CD14-positive monocyte (primary cell): ENCODE measurements around the gene U2SURP. TPM values are rescaled to one million over a fixed set of nuclear protein-coding genes. Genes with fewer than 3 reads are reported as not detected.

Source experiments
- DNase-seq, 3 donors: peaks; one replicate each; pipeline ENCODE4 v3.0.0-alpha.2; 2011 to 2022
- H2AFZ ChIP-seq: 2 replicates; pipeline ENCODE4 v1.6.0; 2012; ENCODE audit warnings: mild to moderate bottlenecking, low read depth, low read length, inconsistent platforms; ENCODE audit not compliant: insufficient read depth, poor library complexity, severe bottlenecking
- H3K27ac ChIP-seq, 2 donors: 1 replicate in 1 of 2; 2 replicates in 1 of 2; pipeline ENCODE4 v1.5.1; 2012 to 2013; ENCODE audit warnings: low read length in 2 of 2, control low read depth in 1 of 2, inconsistent platforms in 1 of 2, low read depth in 1 of 2, mild to moderate bottlenecking in 1 of 2
- H3K27me3 ChIP-seq, 2 donors: one replicate each; pipeline versions ENCODE4 v1.6.0 to v1.6.1; 2011 to 2013; ENCODE audit warnings: low read length in 2 of 2; ENCODE audit not compliant: control insufficient read depth in 2 of 2, insufficient read depth in 2 of 2
- H3K36me3 ChIP-seq, 2 donors: replicated peaks in 1 of 2; 1 replicate in 1 of 2; 2 replicates in 1 of 2; pipeline versions ENCODE4 v1.5.1 to v1.6.1; 2012 to 2013; ENCODE audit warnings: low read length in 2 of 2, control low read depth in 1 of 2, inconsistent platforms in 1 of 2, mild to moderate bottlenecking in 1 of 2; ENCODE audit not compliant: insufficient read depth in 2 of 2, control insufficient read depth in 1 of 2
- H3K4me1 ChIP-seq, 2 donors: 1 replicate in 1 of 2; 2 replicates in 1 of 2; pipeline versions ENCODE4 v1.5.1 to v1.6.1; 2012 to 2013; ENCODE audit warnings: low read length in 2 of 2, control low read depth in 1 of 2, inconsistent platforms in 1 of 2, mild to moderate bottlenecking in 1 of 2, moderate library complexity in 1 of 2; ENCODE audit not compliant: insufficient read depth in 2 of 2, control insufficient read depth in 1 of 2
- H3K4me2 ChIP-seq: replicated peaks from 2 replicates; pipeline ENCODE3; 2012; ENCODE audit warnings: low read length, moderate library complexity, mild to moderate bottlenecking; ENCODE audit not compliant: poor library complexity, severe bottlenecking; ENCODE audit errors: extremely low read depth
- H3K4me3 ChIP-seq, 3 experiments: fragments of 200-600 bp in 1 of 3; sonication (generic) in 1 of 3; replicated peaks in 1 of 3; 1 replicate in 2 of 3; 2 replicates in 1 of 3; pipeline ENCODE4 v1.5.1; 2011 to 2013; ENCODE audit warnings: low read length in 3 of 3, mild to moderate bottlenecking in 3 of 3, control low read depth in 2 of 3, low read depth in 2 of 3, inconsistent platforms in 1 of 3, moderate library complexity in 1 of 3
- H3K79me2 ChIP-seq: 2 replicates; pipeline ENCODE4 v1.6.0; 2012; ENCODE audit warnings: mild to moderate bottlenecking, control low read depth, inconsistent platforms, low read length, moderate library complexity; ENCODE audit not compliant: insufficient read depth
- H3K9ac ChIP-seq: 2 replicates; pipeline ENCODE4 v1.6.0; 2017; ENCODE audit warnings: low read length, mild to moderate bottlenecking; ENCODE audit not compliant: insufficient read depth, poor library complexity, severe bottlenecking
- H3K9me3 ChIP-seq, 2 donors: replicated peaks in 1 of 2; 1 replicate in 1 of 2; 2 replicates in 1 of 2; pipeline versions ENCODE4 v1.5.1 to v1.6.1; 2012 to 2013; ENCODE audit warnings: low read length in 2 of 2, control low read depth in 1 of 2; ENCODE audit not compliant: control insufficient read depth in 1 of 2, insufficient read depth in 1 of 2
- H4K20me1 ChIP-seq: 2 replicates; pipeline ENCODE4 v1.6.0; 2012; ENCODE audit warnings: mild to moderate bottlenecking, low read length, control low read depth, moderate library complexity; ENCODE audit not compliant: insufficient read depth
- H3K27ac Mint-ChIP-seq, 7 donors: one replicate each; pipeline ENCODE4 v1.8.0; 2020; ENCODE audit warnings: mild to moderate bottlenecking in 7 of 7, mixed read lengths in 7 of 7, moderate library complexity in 6 of 7, inconsistent platforms in 2 of 7
- H3K27me3 Mint-ChIP-seq, 3 donors: one replicate each; pipeline ENCODE4 v1.8.0; 2021 to 2022; ENCODE audit warnings: low read depth in 3 of 3, mild to moderate bottlenecking in 3 of 3, mixed read lengths in 3 of 3, moderate library complexity in 3 of 3, inconsistent platforms in 1 of 3
- H3K36me3 Mint-ChIP-seq, 2 donors: one replicate each; pipeline ENCODE4 v1.8.0; 2020; ENCODE audit warnings: mixed read lengths in 2 of 2, inconsistent platforms in 1 of 2, mild to moderate bottlenecking in 1 of 2
- H3K4me1 Mint-ChIP-seq: one replicate; pipeline ENCODE4 v1.8.0; 2020; ENCODE audit warnings: mild to moderate bottlenecking, mixed read lengths
- H3K4me3 Mint-ChIP-seq, 2 donors: one replicate each; pipeline ENCODE4 v1.8.0; 2020; ENCODE audit warnings: mild to moderate bottlenecking in 2 of 2, mixed read lengths in 2 of 2, moderate library complexity in 1 of 2
- H3K9me3 Mint-ChIP-seq, 7 donors: one replicate each; pipeline ENCODE4 v1.8.0; 2020 to 2022; ENCODE audit warnings: mixed read lengths in 7 of 7, mild to moderate bottlenecking in 6 of 7, moderate library complexity in 6 of 7, inconsistent platforms in 2 of 7
- CTCF ChIP-seq: fragments of 200-600 bp; IDR thresholded peaks from one replicate; pipeline ENCODE4 v1.8.0; 2022; ENCODE audit warnings: antibody characterized with exemption, mild to moderate bottlenecking
- WGBS: methylation state at CpG from one replicate; pipeline ENCODE4 v1.1.5; 2013; ENCODE audit warnings: missing lambda C conversion rate; ENCODE audit not compliant: insufficient coverage; 5-methylcytosine and 5-hydroxymethylcytosine counted together
- intact Hi-C, 2 donors: fragments of 100-400 bp; cut with micrococcal nuclease; formaldehyde crosslinking; loops; one replicate each; pipeline versions ENCODE4 v1.15.0 to v1.15.1; 2023
- polyA plus RNA-seq, 3 donors: library from polyadenylated mRNA; depleted of rRNA in 1 of 3; unstranded in 2 of 3; stranded (reverse) in 1 of 3; fragments of 300-500 nt in 2 of 3; fragments of >200 nt in 1 of 3; fragmentation: Illumina TruSeq in 2 of 3; gene quantifications; 1 replicate in 2 of 3; 2 replicates in 1 of 3; pipeline ENCODE4 v1.2.3, GENCODE V29; 2012 to 2021

U2SURP gene
- polyA plus RNA-seq, 3 donors, result 21.1 to 70.4 (median 51.4) TPM

- no peak overlapping the region for H3K27ac Mint-ChIP-seq
- no peak for DNase-seq
- H3K9me3 ChIP-seq, result no peaks in the 10 kb centered on the region
- H3K36me3 Mint-ChIP-seq, result peaks cover 48 to 67% of the 10 kb centered on the region in 2 donors
- peaks cover 48 to 83% of the 10 kb centered on the region in 2 donors for H3K36me3 ChIP-seq
- no peak for TF ChIP-seq CTCF
- H3K4me2 ChIP-seq, result no peak overlapping the region
- no peak overlapping the region for H3K27ac ChIP-seq
- H3K4me1 ChIP-seq, result no peaks in the 10 kb centered on the region
- peaks cover 38% of the 10 kb centered on the region for H4K20me1 ChIP-seq
- H3K27me3 Mint-ChIP-seq, result no peaks in the 10 kb centered on the region
- peaks cover 0 to 2% (median 0%) of the 10 kb centered on the region in 7 donors for H3K9me3 Mint-ChIP-seq
- H2AFZ ChIP-seq, result no peak overlapping the region
- H3K4me3 ChIP-seq, result no peak overlapping the region
- no peak overlapping the region for H3K4me3 Mint-ChIP-seq
- no peak overlapping the region for H3K9ac ChIP-seq
- intact Hi-C loops, result no loop called here
- H3K79me2 ChIP-seq, result peaks cover 55% of the 10 kb centered on the region
- H3K4me1 Mint-ChIP-seq, result peaks cover 7% of the 10 kb centered on the region
- H3K27me3 ChIP-seq, result no peaks in the 10 kb centered on the region
Observed at GRCh38 chr3:143014921-143015320, 13.6 kb downstream of the U2SURP start.

DNA sequence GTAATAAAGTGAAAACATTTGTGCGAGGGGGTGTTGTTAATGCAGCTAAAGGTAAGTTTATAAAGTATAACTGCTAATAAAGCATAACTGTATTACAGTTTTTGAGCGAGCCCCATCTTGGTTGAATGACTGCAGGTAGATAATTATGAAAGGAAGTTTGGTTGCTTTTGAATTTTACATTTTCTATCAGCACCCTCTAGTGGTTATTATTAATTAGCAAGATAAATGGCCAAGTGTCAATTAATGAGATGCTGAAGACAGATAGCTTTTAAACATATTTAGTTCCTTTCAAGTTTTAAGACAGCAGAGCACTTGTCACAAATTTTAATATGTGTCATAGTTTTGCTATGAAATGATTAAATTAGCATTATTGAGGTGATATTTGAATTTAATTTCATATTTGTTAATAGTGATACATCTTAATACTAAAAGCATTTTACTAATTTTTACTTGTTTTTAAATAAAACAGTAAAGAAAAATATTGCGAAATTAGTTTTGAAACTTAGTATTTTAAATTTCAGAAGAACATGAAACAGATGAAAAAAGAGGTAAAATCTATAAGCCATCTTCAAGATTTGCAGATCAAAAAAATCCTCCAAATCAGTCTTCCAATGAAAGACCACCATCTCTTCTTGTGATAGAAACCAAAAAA, 15.1 kb downstream of the U2SURP start:
- Histone ChIP-seq H3K27ac (no peak overlapping the region), H4K20me1 (peaks cover 23% of the 10 kb centered on the region), H3K27me3 (no peaks in the 10 kb centered on the region), H3K4me3 (no peak overlapping the region), H3K4me2 (no peak overlapping the region), H3K79me2 (peaks cover 40% of the 10 kb centered on the region), H2AFZ (no peak overlapping the region), H3K9ac (no peak overlapping the region), H3K4me1 (no peaks in the 10 kb centered on the region), H3K9me3 (no peaks in the 10 kb centered on the region), H3K36me3 (peaks cover 62 to 96% of the 10 kb centered on the region in 2 donors)
- intact Hi-C loops, result no loop called here
- no peaks in the 10 kb centered on the region for H3K9me3 Mint-ChIP-seq
- DNase-seq, result peak in 2 of 3 donors; percentile 9 to 41
- no peaks in the 10 kb centered on the region for H3K4me1 Mint-ChIP-seq
- no peaks in the 10 kb centered on the region for H3K27me3 Mint-ChIP-seq
- H3K27ac Mint-ChIP-seq, result no peak overlapping the region
- H3K4me3 Mint-ChIP-seq, result no peak overlapping the region
- H3K36me3 Mint-ChIP-seq, result peaks cover 62 to 81% of the 10 kb centered on the region in 2 donors
- no CpG with 5 or more reads among the region's 3 CpGs for WGBS
- peak; percentile 77 for TF ChIP-seq CTCF
